Testis (tissue), 2 donors: ENCODE data around the gene FGB.

Experiments used
- POLR2A ChIP-seq: fragments of 450-650 bp; IDR thresholded peaks from one replicate; pipeline ENCODE4 v1.6.1; 2017; ENCODE audit warnings: antibody characterized with exemption, mild to moderate bottlenecking, moderate library complexity
- TF ChIP-seq, protein P1 (sequence below), 3 experiments: fragments of 450-650 bp in 2 of 3; fragments of 200-600 bp in 1 of 3; sonication (generic) in 1 of 3; IDR thresholded peaks; one replicate each; pipeline ENCODE4 v1.5.1; 2016 to 2019; ENCODE audit warnings: antibody characterized with exemption in 3 of 3, mild to moderate bottlenecking in 2 of 3, moderate library complexity in 1 of 3

DNA sequence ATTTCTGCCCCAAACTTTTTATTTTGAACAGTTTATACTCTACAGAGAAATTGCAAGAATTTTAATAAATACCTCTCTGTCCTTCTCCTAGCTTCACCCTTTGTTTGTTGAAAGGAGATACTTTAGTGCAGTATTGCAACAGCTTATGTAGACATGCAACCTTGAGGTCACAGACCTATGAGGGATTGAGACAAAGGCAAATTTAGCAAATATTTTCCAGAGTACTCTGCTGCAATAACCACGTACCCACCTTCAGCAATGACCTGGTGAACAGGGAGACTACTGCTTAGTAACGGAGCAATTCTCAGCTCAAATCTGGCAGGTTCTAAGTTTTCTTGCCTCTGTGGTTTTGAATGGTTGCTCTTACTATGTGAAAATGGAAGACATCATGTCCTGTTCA, 14.5 kb downstream of the FGB start:
- TF ChIP-seq, protein P1, sequence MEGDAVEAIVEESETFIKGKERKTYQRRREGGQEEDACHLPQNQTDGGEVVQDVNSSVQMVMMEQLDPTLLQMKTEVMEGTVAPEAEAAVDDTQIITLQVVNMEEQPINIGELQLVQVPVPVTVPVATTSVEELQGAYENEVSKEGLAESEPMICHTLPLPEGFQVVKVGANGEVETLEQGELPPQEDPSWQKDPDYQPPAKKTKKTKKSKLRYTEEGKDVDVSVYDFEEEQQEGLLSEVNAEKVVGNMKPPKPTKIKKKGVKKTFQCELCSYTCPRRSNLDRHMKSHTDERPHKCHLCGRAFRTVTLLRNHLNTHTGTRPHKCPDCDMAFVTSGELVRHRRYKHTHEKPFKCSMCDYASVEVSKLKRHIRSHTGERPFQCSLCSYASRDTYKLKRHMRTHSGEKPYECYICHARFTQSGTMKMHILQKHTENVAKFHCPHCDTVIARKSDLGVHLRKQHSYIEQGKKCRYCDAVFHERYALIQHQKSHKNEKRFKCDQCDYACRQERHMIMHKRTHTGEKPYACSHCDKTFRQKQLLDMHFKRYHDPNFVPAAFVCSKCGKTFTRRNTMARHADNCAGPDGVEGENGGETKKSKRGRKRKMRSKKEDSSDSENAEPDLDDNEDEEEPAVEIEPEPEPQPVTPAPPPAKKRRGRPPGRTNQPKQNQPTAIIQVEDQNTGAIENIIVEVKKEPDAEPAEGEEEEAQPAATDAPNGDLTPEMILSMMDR (IDR thresholded peaks at IDR 0.05) = no peak
- no peak for TF ChIP-seq POLR2A
